NCI-H510A (cell line): ENCODE data around the gene BMP7.

Source experiments
- DNase-seq: peaks from one replicate; lab custom pipeline; 2025; lab: John Stamatoyannopoulos, UW

Gene BMP7

DNA sequence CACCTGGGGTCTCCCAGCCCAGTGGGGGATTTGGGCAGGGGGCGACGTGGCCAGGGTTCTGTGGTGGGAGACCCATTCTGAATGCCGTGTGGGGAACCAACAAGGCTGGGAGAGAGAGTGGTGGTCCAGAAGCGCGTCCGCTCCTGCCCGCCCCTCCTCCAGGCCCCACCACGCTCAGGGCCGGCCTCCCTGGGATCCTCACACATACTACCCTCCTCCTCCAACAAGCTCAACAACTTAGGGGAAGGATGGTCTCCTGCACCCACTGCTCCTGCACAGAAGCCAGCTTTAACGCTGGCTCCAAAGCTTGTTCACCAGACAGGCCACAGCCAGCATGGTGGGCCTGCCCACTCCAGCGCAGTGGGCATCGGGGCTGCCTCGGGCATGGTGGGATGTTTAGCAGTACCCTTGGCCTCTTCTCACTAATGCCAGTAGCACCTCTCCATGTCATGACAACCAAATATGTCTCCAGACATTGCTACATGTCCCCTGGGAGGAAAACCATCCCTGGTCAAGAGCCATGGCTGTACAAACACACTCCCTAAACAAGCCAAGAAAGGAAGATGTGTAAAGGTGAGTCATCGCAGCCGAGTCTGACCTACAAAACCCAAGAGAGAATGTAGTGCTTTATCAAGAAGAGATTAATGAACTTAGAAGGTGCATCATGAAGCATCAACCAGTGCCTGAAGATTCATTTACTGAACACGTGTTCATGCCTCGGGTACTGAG lies 75.7 kb downstream of the BMP7 start:
- no peak for DNase-seq

GRCh38 chr20:57189713-57190112 lies 76.7 kb downstream of the BMP7 start:
- DNase-seq = no peak

- no peak for DNase-seq
Observed at GRCh38 chr20:57188576-57189079, 77.8 kb downstream of the BMP7 start.

DNA sequence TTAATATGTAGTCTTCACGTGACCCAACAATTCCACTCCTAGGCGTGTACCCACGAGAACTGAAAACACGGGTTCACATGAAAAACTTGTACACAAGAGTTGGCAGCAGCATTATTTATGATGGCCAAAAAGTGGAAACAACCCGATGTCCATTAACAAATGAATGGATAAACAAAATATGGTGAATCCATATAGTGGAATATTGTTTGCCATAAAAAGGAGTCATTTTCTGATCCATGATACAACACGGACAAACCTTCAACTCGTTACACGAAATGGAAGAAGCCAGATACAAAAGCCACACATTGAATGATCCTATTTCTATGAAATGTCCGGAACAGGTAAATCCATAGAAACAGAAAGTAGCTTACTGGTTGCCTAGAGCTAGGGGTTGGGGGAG lies 78.4 kb downstream of the BMP7 start:
- DNase-seq = no peak

GRCh38 chr20:57187068-57187634 lies 79.3 kb downstream of the BMP7 start:
- no peak for DNase-seq

DNA sequence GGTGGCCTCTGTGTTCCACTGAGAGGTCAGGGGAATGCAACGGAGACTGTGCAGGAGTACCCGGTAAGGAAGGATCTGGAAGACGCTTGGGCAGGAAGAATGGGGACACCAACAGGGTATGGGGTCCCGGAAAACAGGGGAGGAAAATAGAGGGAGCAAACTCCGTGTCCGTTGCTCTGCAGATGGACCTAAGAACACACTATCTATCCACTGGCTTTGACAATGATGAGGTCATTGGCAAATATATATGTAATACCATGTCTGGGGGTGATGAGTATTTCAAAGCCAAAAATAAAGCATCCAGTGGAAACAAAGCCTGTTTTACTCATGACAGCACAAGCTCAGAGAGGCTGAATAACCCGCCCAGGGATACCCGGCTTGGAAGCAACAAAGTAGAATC lies 80.2 kb downstream of the BMP7 start:
- DNase-seq = no peak

DNA sequence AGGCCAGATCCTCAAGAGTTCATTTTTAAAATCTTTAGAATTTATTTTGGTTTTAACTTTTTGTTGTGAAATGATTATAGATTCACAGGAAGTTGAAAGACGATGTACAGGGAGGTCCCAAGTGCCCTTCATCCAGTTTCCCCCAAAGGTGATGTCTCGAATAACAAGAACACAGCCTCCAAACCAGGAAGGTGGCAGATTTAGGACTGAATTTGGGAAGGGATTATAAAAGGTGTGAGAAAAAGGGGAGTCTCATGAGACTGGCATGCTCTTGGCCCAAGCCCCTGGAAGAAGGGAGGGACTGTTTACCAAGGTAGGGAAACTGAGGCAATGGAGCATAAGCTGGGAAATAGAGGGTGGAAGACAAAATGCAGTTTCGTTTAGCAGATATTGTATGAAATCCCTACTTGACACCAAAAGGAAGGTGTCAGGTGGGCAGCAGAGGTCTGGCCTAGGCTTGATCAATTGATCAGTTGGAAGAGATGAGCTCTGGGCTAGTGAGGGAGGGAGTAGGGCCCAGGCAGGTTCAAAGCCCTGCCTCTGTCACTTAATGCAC lies 81.2 kb downstream of the BMP7 start:
- no peak for DNase-seq

GRCh38 chr20:57183457-57184009 lies 82.9 kb downstream of the BMP7 start:
- no peak for DNase-seq

DNA sequence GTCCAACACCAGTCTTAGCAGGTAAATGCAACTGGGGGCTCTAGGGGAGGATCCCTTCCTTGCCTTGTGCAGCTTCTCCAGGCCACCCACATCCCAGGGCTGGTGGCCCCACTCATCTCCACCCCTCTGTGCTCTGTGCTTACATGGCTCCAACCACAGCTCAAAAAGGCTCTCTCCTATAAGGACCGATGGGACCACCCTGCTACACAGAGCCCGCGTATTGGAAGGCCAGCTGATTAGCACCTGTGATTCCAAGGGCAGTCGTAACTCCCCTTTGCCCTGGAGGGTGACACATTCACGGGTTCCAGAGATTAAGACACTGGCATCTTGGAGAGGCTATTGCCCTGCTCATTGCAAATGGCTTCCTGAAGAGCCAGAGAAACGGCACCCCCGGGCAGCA lies 84.8 kb downstream of the BMP7 start:
- no peak for DNase-seq

- no peak for DNase-seq
Observed at GRCh38 chr20:57180954-57181353, 85.5 kb downstream of the BMP7 start.

GRCh38 chr20:57180387-57180786 lies 86.1 kb downstream of the BMP7 start:
- no peak for DNase-seq

GRCh38 chr20:57179265-57179664 lies 87.2 kb downstream of the BMP7 start:
- DNase-seq = no peak

DNA sequence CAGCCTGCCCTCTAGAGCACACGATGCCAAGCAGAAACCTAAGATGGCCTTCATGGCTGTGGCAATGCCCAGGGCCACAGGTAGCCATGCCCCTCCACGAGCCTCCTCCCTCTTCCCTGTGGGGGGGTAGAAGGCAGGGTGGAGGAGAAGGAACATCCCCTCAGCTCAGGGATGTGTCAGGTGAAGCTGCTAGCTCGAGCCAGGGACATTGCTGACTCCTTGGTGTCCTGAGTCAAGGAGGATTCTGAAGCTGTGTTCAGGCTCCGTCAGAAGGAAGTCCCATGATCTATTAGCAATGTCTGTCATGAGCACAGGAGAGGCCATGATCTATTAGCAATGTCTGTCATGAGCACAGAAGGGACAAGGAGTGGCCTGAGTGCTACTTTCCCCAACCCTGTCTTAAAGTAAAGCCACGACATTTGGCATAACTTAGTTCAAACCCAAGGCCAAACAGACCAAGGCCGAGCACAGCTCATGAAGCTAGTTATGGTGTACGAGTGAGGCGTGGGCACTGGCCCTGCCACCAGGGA lies 87.8 kb downstream of the BMP7 start:
- no peak for DNase-seq

- DNase-seq = no peak
Observed at GRCh38 chr20:57177636-57178280, 88.7 kb downstream of the BMP7 start.

DNA sequence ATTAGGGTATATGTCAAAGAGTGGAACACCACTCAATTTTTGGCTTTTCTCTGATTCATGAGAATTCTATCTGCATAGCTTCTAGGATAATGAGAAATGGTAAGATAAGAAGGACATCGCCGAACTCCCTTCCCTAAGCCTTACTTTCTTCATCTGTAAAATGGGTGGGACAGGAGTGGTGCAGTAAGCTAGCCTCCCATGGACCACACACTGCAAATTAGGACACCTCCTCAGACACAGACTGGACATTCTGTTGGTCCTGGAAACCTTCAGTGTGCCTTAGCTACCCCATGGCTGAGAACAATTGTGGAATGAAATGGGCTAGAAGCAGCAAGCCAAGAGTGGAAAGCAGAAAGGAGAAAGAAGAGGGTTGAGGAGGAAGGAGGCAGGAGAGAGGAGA lies 89.6 kb downstream of the BMP7 start:
- DNase-seq = no peak

DNA sequence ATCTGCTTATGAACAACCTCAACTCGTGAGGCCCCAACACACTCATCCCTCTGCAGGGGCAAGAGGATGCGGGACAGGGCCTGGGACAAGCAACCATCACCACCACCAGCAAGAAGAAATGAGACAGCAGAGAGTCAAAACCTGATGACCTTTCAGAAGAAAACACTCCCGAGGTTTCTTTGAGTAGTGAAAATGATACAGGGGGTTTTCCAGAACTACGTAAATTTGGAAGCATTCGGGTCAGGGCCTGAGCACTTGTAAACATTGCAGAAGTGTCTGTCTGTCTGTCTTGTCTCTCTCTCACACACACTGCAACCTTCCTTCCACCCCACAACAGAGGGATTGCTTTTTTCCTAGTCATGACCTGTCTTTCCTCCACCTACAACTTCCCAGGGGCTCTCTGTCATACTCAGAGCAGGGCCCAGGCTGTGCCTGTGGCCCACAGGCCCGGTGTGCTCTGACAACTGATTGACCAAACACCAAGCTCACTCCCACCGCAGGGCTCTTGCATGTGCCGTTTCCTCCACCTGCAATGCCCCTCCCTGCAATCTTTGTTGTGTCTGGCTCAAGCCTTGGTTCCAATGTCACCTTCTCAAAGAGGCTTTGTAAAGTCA lies 90.9 kb downstream of the BMP7 start:
- no peak for DNase-seq

GRCh38 chr20:57174737-57175136 lies 91.7 kb downstream of the BMP7 start:
- DNase-seq = no peak

GRCh38 chr20:57173986-57174385 lies 92.5 kb downstream of the BMP7 start:
- no peak for DNase-seq

GRCh38 chr20:57173041-57173440 lies 93.4 kb downstream of the BMP7 start:
- DNase-seq = no peak

DNA sequence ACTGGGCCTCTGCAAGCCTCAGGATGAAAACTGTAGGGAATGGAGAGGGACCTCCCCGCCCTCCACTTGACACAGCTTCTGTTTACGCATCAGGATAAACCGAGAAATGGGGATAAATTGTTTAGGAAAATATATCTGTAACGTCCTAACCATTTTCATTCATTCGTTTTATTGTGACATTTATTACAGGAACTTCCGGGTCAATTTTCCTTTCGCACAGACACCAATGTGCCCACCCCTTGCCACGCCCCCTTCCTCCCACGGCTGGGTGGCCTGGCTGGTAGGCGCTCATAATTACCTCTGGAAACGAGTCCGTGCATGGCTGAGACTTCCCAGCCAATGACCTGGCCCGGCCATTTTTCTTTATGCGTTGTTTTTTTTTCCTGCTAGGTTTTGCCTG lies 96.1 kb downstream of the BMP7 start:
- DNase-seq = no peak

DNA sequence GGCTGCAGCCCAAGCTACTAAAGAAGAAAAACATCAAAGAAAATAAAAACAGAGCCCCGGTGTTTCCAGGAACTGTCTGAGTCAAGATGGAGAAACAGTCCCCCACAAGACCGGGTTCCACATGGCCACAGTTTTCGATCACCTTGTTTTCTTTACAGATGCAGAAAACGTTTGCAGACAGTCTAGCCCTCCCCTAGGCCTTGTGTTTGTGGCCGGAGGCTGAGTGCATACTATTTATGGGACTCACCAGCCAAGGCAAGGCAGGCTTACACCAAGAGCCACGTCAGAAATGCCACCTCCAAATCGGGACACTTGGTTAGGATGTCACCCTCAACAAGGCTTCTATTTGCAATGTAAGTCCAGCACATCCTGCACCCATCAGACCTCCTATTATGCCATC lies 97.3 kb downstream of the BMP7 start:
- no peak for DNase-seq
